Measurements from ENCODE around the gene PLCB1.

DNA sequence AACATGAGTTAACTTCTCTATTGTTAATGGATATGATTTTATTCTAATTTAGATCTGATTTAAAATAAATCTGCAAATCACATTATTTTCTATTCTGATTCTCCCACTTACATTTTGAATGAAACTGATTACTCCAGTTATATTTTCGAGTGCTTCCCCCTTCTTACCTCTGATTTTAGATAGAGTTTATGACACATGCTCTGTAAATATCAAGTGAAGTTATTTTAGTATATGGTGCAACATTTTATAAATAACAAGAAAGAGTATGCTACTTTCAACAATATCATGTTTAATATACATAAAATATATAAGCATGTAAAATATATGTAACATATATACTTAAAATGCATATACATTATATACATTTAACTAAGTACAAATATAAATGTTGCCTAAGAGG lies 38.9 kb downstream of the PLCB1 start:
- TF ChIP-seq, protein P1, sequence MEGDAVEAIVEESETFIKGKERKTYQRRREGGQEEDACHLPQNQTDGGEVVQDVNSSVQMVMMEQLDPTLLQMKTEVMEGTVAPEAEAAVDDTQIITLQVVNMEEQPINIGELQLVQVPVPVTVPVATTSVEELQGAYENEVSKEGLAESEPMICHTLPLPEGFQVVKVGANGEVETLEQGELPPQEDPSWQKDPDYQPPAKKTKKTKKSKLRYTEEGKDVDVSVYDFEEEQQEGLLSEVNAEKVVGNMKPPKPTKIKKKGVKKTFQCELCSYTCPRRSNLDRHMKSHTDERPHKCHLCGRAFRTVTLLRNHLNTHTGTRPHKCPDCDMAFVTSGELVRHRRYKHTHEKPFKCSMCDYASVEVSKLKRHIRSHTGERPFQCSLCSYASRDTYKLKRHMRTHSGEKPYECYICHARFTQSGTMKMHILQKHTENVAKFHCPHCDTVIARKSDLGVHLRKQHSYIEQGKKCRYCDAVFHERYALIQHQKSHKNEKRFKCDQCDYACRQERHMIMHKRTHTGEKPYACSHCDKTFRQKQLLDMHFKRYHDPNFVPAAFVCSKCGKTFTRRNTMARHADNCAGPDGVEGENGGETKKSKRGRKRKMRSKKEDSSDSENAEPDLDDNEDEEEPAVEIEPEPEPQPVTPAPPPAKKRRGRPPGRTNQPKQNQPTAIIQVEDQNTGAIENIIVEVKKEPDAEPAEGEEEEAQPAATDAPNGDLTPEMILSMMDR (IDR thresholded peaks at IDR 0.05): no peak
- no peak for TF ChIP-seq POLR2A (IDR thresholded peaks at IDR 0.05)

All from Peyer's patch (tissue), 4 donors.